Measurements from ENCODE around the gene PDGFA. TPM values are rescaled to one million over a fixed set of nuclear protein-coding genes. Genes with fewer than 3 reads are reported as not detected.

The PDGFA gene
- total RNA-seq, 1 experiment from 2014 or later = 23.6 TPM

DNA sequence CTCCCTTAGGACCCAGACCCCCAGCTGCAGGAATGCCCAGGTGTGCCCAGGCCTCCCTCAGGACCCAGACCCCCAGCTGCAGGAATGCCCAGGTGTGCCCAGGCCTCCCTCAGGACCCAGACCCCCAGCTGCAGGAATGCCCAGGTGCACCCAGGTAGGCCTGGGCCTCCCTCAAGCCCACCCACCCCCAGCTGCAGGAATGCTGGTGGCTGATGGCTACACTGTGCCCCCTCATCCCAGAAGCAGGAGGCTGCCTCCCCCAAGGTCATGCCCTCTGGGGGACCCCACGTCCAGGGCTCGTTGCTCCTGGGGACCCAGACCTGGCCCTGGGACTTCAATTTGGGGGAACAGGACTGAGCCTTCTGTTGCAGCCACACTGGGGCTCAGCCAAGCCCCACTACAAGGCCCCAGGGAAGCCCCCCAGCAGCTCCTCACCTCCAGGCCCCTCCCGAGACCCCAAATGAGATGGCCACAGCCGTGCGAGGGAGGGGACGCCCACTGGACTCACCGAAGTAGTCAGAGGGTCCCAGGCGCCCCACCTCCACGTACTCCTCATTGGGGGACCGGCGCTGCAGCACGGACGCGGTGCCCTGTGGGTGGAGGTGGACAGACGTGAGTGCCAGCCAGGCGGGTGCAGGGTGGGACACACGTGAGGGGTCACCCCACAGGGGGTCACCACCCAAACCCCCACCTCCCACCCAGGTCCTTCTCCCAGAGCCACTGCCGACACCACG, 31.4 kb upstream of the PDGFA start:
- Histone ChIP-seq H4K20me1 (ENCODE audit: insufficient read depth) (no peaks in the 10 kb centered on the region), H3K36me3 (ENCODE audit: low read depth) (no peaks in the 10 kb centered on the region), H3F3A (ENCODE audit: insufficient read depth, low read depth) (peaks cover 7% of the 10 kb centered on the region; the same call in 1 of the 2 replicates), H3K4me1 (replicated peaks; ENCODE audit: insufficient read depth) (no peaks in the 10 kb centered on the region), H3K9me3 (ENCODE audit: insufficient read depth, low read depth) (no peaks in the 10 kb centered on the region), H3K79me2 (ENCODE audit: low read depth) (no peaks in the 10 kb centered on the region), H3K27me3 (ENCODE audit: insufficient read depth, low read depth) (no peaks in the 10 kb centered on the region), H3K9me2 (ENCODE audit: insufficient read depth) (no peaks in the 10 kb centered on the region), H3K27ac (no peak overlapping the region), H2AFZ (no peak overlapping the region), H3K4me2 (no peak overlapping the region), H3K4me3 (no peak overlapping the region)
- POLR2A ChIA-PET (ENCODE audit: unreplicated experiment) = no interaction called here
- DNase-seq = no peak
- no TSS peak for BruUV-seq (replicated peaks)
- CTCF ChIA-PET = no interaction called here
- no peak for TF ChIP-seq EZH2 (IDR thresholded peaks at IDR 0.05; ENCODE audit: low read depth)
- TF ChIP-seq, protein P1, sequence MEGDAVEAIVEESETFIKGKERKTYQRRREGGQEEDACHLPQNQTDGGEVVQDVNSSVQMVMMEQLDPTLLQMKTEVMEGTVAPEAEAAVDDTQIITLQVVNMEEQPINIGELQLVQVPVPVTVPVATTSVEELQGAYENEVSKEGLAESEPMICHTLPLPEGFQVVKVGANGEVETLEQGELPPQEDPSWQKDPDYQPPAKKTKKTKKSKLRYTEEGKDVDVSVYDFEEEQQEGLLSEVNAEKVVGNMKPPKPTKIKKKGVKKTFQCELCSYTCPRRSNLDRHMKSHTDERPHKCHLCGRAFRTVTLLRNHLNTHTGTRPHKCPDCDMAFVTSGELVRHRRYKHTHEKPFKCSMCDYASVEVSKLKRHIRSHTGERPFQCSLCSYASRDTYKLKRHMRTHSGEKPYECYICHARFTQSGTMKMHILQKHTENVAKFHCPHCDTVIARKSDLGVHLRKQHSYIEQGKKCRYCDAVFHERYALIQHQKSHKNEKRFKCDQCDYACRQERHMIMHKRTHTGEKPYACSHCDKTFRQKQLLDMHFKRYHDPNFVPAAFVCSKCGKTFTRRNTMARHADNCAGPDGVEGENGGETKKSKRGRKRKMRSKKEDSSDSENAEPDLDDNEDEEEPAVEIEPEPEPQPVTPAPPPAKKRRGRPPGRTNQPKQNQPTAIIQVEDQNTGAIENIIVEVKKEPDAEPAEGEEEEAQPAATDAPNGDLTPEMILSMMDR (conservative IDR thresholded peaks at IDR 0.05) = no peak
- intact Hi-C loops (cut with micrococcal nuclease; ENCODE audit: unreplicated experiment) = no loop called here

DNA sequence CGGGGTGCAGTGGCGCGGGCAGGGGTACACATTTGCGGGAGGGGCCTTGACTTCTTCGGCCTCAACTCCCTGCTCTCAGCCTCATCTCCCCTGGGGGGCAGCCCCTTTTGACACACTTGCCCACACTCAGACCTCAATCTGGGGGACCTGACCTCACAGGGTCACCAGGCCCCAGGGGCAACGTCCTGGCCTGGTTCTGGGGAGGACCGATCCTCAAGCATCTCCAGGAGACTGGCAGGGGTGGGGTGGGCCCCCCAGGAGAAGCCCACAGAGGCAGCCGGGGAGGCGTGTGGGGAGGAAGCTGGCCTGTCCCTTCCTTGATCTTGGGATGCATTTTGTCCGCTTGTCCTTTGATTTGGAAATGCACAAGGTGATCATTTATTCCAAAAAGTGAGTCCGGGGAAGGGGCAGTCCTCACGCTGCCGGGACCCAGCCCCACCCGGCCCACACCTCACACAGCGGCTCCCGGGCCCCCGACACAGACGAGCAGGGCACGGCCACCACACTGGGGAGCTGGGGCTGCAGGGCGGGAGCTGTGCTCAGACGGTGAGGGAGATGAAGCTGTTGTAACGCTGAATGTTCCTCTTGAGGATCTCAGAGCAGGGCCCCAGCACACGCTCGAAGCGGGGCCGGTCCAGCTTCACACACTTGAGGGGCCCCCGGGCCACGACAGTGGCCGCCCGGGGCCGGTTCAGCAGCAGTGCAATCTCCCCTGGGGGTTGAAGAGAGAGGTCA, 30.4 kb upstream of the PDGFA start:
- intact Hi-C loops (cut with micrococcal nuclease; ENCODE audit: unreplicated experiment) = no loop called here
- no peaks in the 10 kb centered on the region for H3K79me2 ChIP-seq (ENCODE audit: low read depth)
- H3K9me2 ChIP-seq (ENCODE audit: insufficient read depth) = no peaks in the 10 kb centered on the region
- H4K20me1 ChIP-seq (ENCODE audit: insufficient read depth) = no peaks in the 10 kb centered on the region
- H2AFZ ChIP-seq = no peak overlapping the region
- no peaks in the 10 kb centered on the region for H3K27me3 ChIP-seq (ENCODE audit: insufficient read depth, low read depth)
- H3K27ac ChIP-seq = no peak overlapping the region
- peaks cover 10% of the 10 kb centered on the region; the same call in 1 of the 2 replicates for H3F3A ChIP-seq (ENCODE audit: insufficient read depth, low read depth)
- TF ChIP-seq, protein P1 (conservative IDR thresholded peaks at IDR 0.05) = no peak
- TF ChIP-seq EZH2 (IDR thresholded peaks at IDR 0.05; ENCODE audit: low read depth) = no peak
- no peak for DNase-seq
- H3K4me2 ChIP-seq = no peak overlapping the region
- ChIA-PET POLR2A (ENCODE audit: unreplicated experiment) (no interaction called here), CTCF (no interaction called here)
- no peaks in the 10 kb centered on the region for H3K36me3 ChIP-seq (ENCODE audit: low read depth)
- H3K4me1 ChIP-seq (replicated peaks; ENCODE audit: insufficient read depth) = no peaks in the 10 kb centered on the region
- H3K4me3 ChIP-seq = no peak overlapping the region
- no peaks in the 10 kb centered on the region for H3K9me3 ChIP-seq (ENCODE audit: insufficient read depth, low read depth)
- BruUV-seq (replicated peaks) = no TSS peak

DNA sequence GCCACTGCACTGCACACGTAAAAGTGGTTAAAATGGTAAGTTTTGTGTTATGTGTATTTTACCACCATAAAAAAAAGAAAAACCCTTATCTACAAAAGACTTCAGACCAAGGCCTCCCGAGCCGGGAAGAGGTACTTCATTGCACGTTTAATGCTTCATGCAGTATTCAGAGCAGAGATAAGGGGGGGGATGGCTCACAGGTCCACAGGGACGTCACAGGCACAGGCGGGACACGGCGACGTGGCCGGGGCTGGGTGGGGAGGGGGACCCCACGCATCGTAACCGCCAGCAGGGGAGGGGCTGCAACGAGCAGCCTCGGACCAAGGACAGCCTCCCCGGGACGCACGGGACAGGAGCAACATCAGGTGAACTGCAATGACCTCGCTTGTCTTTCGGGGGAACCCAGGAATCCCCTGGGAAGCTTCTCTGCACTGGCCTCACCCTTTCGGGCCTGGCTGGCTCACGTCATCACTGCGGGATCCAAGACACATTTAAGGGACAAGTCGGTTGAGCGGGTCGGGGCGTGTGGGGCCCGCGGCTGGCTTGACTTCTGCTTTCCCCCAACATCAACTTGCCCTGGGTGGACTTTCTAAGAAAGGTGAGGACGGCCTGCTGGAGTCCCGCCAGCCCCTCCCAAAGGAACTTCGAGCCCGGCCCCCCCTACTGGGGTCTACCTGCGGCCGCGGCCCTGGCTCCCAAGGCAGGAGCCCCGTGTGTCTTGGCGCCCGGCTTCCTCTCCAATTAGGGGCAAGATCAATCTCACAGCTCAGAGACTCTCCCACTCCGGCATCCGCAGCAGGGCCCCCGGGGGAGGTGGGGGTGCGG, 29.6 kb upstream of the PDGFA start:
- H2AFZ ChIP-seq = no peak overlapping the region
- DNase-seq = no peak
- no peak overlapping the region for H3K4me2 ChIP-seq
- no peak overlapping the region for H3K4me3 ChIP-seq
- peaks cover 4% of the 10 kb centered on the region; the same call in 1 of the 2 replicates for H3K4me1 ChIP-seq (replicated peaks; ENCODE audit: insufficient read depth)
- peaks cover 12% of the 10 kb centered on the region; the same call in 1 of the 2 replicates for H3F3A ChIP-seq (ENCODE audit: insufficient read depth, low read depth)
- no peaks in the 10 kb centered on the region for H3K79me2 ChIP-seq (ENCODE audit: low read depth)
- intact Hi-C loops (cut with micrococcal nuclease; ENCODE audit: unreplicated experiment) = no loop called here
- no peaks in the 10 kb centered on the region for H3K9me2 ChIP-seq (ENCODE audit: insufficient read depth)
- H4K20me1 ChIP-seq (ENCODE audit: insufficient read depth) = no peaks in the 10 kb centered on the region
- TSS peak; percentile 64 for BruUV-seq (replicated peaks)
- CTCF ChIA-PET = no interaction called here
- POLR2A ChIA-PET (ENCODE audit: unreplicated experiment) = no interaction called here
- no peaks in the 10 kb centered on the region for H3K9me3 ChIP-seq (ENCODE audit: insufficient read depth, low read depth)
- TF ChIP-seq, protein P1 (conservative IDR thresholded peaks at IDR 0.05) = no peak
- TF ChIP-seq EZH2 (IDR thresholded peaks at IDR 0.05; ENCODE audit: low read depth) = no peak
- no peaks in the 10 kb centered on the region for H3K36me3 ChIP-seq (ENCODE audit: low read depth)
- no peaks in the 10 kb centered on the region for H3K27me3 ChIP-seq (ENCODE audit: insufficient read depth, low read depth)
- no peak overlapping the region for H3K27ac ChIP-seq
